ENCODE results near the gene PPP1R13B. TPM values are rescaled to one million over a fixed set of nuclear protein-coding genes. Genes with fewer than 3 reads are reported as not detected.

PPP1R13B gene
- total RNA-seq, 3 donors from 2014 or later, result 6.4 to 21.8 (median 18.4) TPM

DNA sequence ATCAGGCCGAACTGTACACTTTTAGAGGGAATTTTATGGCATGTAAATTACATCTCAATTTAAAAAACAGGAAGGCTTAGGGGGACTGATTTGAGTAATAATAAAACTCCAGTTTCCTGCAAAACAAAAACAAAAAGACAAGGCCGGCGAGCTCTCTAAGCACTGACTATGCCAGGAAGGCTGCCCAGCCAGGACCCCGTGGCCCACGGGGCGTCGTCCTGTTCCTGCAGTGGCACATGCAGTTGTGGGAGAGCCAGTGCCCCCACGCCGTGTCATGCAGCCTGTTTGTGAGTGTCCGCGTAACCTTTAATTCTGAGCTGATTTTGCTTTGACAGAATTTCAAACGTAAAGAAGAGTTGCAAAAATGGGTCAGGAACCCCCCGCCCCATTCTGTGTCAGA lies 142.7 kb downstream of the PPP1R13B start:
- peaks cover 0 to 6% of the 10 kb centered on the region in 2 donors for H3K4me1 ChIP-seq
- no peaks in the 10 kb centered on the region for H3K9me3 ChIP-seq
- H3K27me3 ChIP-seq, result no peaks in the 10 kb centered on the region
- no peak overlapping the region for H3K4me3 ChIP-seq
- H3K36me3 ChIP-seq, result no peaks in the 10 kb centered on the region
- TF ChIP-seq POLR2A (IDR thresholded peaks at IDR 0.05) (no peak), POLR2AphosphoS5 (IDR thresholded peaks at IDR 0.05) (no peak)
- TF ChIP-seq, protein P1, sequence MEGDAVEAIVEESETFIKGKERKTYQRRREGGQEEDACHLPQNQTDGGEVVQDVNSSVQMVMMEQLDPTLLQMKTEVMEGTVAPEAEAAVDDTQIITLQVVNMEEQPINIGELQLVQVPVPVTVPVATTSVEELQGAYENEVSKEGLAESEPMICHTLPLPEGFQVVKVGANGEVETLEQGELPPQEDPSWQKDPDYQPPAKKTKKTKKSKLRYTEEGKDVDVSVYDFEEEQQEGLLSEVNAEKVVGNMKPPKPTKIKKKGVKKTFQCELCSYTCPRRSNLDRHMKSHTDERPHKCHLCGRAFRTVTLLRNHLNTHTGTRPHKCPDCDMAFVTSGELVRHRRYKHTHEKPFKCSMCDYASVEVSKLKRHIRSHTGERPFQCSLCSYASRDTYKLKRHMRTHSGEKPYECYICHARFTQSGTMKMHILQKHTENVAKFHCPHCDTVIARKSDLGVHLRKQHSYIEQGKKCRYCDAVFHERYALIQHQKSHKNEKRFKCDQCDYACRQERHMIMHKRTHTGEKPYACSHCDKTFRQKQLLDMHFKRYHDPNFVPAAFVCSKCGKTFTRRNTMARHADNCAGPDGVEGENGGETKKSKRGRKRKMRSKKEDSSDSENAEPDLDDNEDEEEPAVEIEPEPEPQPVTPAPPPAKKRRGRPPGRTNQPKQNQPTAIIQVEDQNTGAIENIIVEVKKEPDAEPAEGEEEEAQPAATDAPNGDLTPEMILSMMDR (IDR thresholded peaks at IDR 0.05), result no peak
- peak overlapping the region; percentile 71 to 73 for H3K27ac ChIP-seq
- intact Hi-C loops (cut with DNase I; ENCODE audit: low total_unique reads), result no loop called here
- DNase-seq (ENCODE audit: low spot score in 2 of 2), result no peak

DNA sequence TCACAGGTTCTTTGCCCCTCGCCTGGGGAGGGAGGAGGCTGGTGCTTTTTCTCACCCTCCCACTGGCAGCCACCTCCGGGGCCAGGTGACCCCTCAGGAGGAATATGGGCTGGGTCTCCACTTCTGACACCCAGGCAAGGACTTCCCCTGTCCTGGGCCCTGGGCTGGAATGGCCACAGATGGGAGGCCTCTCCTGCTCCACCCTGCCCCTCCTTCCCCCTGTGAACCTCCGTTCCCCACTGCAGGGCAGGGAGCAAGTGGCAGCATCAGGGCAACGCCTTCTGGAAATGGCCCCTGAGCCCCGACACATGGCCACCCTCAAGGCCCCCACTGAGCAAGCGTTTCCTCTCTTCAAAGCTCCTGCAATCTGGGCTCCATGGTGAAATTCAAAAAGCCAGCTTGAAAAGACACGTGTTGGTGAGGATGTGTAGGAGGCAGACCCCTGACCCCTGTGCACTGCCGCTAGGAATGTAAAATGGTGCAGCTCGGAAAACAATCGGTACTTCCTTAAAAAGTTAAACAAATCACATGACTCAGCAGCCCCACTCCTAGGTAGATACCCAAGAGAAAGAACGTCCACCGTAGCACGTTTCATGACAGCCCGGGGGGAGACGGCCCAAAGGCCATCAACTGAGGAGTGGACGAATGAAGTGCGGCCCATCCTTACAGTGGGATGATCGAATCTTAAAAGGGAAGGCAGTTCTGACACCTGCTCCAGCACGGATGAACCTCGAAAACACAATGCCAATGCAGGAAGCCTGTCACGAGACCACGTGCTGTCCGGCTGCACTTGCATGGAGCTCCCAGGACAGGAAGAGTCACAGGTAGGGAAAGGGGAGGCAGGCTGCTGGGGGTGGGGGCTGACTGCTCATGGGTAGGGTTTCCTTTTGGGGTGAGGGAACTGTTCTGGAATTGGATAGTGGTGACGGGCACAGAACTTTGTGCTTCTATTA lies 143.7 kb downstream of the PPP1R13B start:
- Histone ChIP-seq H3K36me3 (no peaks in the 10 kb centered on the region), H3K9me3 (no peaks in the 10 kb centered on the region), H3K4me1 (peaks cover 0 to 6% of the 10 kb centered on the region in 2 donors), H3K27me3 (no peaks in the 10 kb centered on the region), H3K4me3 (no peak overlapping the region), H3K27ac (peak overlapping the region; percentile 12 to 71)
- DNase-seq (ENCODE audit: low spot score in 2 of 2), result no peak
- TF ChIP-seq POLR2AphosphoS5 (IDR thresholded peaks at IDR 0.05) (no peak), POLR2A (IDR thresholded peaks at IDR 0.05) (no peak)
- TF ChIP-seq, protein P1 (IDR thresholded peaks at IDR 0.05), result no peak
- intact Hi-C loops (cut with DNase I; ENCODE audit: low total_unique reads), result no loop called here

DNA sequence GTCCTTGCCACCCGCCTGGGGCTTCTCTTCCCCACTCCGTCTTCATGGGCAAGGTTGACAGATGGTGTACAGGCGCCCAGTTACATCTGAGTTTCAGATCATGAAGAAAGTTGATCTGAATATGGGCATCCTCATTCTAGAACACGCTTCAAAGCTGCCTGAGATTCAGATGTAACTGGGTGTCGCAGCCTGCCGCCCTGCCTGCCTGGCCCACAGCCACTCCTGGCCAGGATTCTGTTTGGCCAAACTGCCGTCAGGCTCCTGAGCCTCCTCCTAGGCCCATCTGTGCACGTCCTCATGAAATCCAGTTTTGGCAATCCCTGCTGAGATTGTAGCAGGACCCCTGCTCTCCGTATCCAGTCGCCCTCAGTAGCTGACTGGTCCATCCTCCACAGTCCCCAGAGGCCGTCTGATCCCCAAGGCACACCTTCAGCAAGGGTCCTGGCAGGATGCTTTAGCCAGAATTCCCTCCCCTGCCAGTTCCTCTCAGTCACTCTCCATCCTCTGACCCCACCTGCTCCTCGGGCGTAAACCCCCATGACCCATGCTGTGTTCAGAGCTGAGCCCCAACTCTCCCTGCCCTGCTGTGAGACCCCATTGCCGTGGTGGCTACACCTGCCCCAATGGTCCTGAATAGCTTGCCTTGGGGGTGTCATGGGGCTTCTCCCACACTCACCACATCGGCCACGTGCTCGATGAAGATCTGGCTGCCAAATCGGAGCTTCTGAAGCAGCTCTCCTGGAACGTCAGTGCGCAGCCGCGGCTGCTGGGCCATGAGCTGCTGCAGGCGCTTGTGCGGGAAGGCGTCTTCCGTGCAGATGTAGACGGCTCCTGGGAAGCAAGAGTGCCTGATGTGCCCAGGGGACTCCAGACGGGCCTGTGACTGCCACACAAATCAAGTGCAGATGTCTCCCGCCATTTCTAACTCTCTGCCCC lies 144.6 kb downstream of the PPP1R13B start:
- TF ChIP-seq POLR2A (IDR thresholded peaks at IDR 0.05), result no peak
- TF ChIP-seq, protein P1 (IDR thresholded peaks at IDR 0.05), result no peak
- no peak for TF ChIP-seq POLR2AphosphoS5 (IDR thresholded peaks at IDR 0.05)
- Histone ChIP-seq H3K4me1 (peaks cover 0 to under 1% of the 10 kb centered on the region in 2 donors), H3K9me3 (no peaks in the 10 kb centered on the region), H3K4me3 (no peak overlapping the region), H3K27ac (no peak overlapping the region), H3K27me3 (no peaks in the 10 kb centered on the region), H3K36me3 (no peaks in the 10 kb centered on the region)
- intact Hi-C loops (cut with DNase I; ENCODE audit: low total_unique reads), result no loop called here
- DNase-seq (ENCODE audit: low spot score in 2 of 2), result no peak

DNA sequence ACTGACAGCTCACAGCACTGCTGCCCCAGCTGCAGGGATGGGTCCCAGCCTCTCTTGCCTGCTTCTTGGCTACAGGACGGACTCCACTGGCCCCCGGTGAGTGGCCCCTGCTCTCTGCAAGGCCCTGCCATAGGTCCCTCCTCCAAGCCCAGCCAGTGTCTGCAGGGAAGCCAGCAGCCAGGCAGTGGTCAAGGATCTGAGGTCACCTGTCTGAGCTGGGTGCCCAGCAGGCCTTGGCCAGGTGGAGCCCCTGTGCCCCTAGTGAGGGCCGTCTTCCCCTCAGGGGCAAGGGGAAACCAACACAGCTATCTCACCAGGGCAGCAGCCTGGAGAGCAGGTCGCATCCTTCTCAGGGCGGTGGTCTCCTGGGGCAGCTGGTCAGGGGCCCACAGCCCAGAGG lies 145.3 kb downstream of the PPP1R13B start:
- intact Hi-C loops (cut with DNase I; ENCODE audit: low total_unique reads), result no loop called here
- no peaks in the 10 kb centered on the region for H3K36me3 ChIP-seq

More for the DNA sequence above, 145.3 kb downstream of the PPP1R13B start:
- H3K27me3 ChIP-seq, result no peaks in the 10 kb centered on the region
- H3K4me3 ChIP-seq, result no peak overlapping the region
- TF ChIP-seq, protein P1 (IDR thresholded peaks at IDR 0.05), result no peak
- TF ChIP-seq POLR2AphosphoS5 (IDR thresholded peaks at IDR 0.05), result no peak
- no peak for TF ChIP-seq POLR2A (IDR thresholded peaks at IDR 0.05)
- H3K4me1 ChIP-seq, result peaks cover 2 to 7% of the 10 kb centered on the region in 2 donors
- H3K27ac ChIP-seq, result no peak overlapping the region
- DNase-seq (ENCODE audit: low spot score in 2 of 2), result no peak
- no peaks in the 10 kb centered on the region for H3K9me3 ChIP-seq

Measured in breast epithelium (tissue), 4 donors.